Measurements from ENCODE around the gene HAO1.
"Not testable (repeated sequence)": the region's sequence is repeated elsewhere in the genome, so short reads cannot be mapped to it uniquely, and the experiment has no call there.

HAO1 gene

DNA sequence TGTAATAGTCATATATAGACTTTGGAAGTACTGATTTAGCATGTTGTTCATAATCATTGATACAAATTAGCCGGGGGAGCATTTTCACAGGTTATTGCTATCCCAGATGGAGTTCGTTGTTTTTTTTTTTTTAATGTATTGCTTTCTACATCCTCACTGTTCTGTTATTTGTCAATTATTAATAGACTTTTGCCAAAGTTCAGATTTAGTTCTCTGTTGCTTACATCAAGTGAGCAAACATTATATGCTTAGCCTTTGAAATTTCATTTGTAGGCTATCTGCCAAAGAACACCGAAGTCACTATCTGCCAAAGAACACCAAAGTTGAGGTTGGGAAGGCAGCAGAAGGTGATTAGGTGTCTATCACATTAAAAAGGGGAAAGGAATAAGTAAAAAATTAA lies at the start of gene HAO1:
TSS of gene HAO1 (minus strand) at position 118 of the 400 bp plus-strand sequence. CDS start at position 82, 36 bp downstream.
- no peak for DNase-seq

DNA sequence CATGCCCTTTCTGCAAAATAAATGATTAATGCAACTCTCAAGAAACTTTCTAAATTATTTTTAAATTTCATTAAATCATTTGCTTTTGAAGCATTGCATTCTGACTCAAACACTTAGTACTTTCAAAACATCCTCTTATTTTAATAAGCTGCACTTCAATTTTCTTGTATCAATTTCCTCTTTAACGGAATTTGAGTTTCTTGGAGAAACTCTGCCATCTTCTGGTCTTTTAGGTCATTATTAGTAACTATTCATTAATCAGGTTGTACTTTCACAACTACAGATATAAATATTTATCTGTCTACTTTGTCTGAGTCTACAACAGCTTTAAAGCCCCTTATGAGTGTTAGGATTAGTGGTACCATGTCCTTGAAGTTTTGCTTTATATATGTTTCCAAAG lies 49.1 kb upstream of the HAO1 start:
- no peak for DNase-seq

DNA sequence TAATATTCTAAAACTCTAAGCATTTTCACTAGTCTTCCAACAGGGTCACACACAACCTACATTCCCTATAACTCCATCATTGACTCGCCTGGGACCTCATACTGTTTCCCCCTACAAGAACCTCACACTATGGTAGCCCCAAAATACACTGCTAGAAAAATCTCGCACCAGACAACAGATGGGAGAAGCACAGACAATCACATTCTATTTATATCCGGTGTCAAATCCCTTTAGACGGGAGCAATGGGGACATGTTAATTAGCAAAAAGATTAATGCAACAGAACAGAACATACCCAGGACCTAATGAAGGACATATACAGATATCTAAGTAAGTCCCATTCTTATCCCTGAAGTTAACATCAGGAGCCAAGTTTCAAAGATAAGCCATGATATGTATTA lies 45.7 kb upstream of the HAO1 start:
- DNase-seq = no peak

DNA sequence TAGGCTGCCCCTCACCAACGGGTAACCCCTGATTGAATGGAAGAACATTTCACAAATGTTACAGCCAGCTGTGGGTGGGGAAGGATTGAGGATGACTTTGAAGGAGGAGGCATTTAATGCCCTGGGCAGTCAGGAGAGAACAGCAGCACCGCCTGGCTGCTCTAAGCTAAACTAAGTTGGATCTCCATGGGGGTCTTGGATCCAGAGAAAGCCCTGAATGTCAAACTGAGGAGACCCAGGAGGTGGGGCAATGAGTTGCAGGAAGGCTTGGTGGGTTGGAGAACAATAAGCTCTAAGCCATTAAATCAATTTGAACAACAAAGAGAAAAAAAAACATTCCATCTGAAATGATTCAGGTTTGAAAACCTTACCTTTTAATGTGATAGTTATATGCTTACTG lies 43.9 kb upstream of the HAO1 start:
- no peak for DNase-seq

DNA sequence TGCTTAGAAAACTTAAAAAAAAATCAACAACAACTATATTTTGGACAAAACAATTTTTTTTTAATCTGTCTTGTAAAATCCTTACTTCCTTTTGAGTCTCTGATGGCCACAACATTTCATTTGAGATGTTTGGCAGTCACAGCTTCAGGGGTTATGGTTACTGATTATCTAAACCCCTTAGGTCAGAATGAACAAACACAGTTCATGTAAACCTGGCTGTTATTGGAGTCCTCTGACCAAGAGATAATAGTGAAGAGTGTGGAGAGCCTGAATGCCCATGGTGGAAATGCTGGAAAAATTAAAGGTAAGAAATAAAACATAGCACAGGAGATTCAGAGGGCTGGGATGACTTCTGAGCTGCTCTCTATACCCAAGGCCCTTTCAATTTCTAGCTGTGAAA lies 41.1 kb upstream of the HAO1 start:
- DNase-seq = no peak

DNA sequence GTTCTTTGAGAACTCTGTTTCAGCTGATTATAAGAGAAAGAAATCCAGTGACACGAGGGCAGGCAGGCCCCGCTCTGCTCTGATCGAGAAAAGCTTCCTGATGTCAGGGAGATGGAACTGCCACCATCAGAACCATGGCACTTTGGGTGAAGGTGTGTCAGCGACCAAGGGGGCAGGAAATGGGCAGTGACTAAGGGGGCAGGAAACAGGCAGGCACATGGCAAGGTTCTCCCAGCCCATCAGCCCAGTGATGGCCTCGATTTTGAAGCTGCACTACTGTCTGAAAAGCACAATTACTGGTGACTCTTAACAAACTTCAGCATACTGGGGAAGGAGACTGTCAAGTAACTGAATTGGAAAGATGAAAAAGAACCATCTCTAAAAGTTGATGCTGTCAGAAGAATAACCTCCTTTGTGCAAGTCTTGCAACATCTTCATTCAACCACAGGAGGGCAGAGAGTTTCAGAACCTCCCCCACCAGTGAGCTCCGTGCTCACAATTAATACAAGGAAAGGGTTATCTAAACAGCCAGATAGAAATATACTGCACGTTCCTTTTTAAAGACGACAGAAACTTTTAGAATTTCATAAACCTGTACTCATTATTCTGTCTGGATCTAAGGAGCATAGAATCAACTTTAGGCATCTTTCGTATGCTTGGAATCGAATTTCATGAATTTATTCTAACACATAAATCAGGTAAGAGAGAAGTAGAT lies 40.2 kb upstream of the HAO1 start:
- no peak for DNase-seq

DNA sequence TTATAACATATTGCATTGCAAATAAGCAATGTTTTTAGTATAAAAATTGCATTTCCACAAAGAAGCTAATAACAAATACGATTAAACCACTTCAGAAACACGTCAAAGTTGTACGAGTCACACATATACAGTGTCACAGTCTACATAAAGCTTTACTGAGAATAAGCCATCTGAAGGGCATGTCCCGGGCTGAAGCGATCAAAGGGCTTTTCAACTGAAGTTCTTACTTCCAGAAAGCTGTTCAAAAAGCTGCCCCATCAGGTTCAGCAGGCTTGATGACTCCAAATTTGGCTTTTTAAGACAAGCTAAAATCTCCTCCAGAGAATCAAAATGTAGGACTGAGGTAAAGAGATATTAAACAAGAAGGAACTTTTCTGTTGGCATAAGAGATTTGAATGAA lies 37.5 kb upstream of the HAO1 start:
- DNase-seq = no peak

DNA sequence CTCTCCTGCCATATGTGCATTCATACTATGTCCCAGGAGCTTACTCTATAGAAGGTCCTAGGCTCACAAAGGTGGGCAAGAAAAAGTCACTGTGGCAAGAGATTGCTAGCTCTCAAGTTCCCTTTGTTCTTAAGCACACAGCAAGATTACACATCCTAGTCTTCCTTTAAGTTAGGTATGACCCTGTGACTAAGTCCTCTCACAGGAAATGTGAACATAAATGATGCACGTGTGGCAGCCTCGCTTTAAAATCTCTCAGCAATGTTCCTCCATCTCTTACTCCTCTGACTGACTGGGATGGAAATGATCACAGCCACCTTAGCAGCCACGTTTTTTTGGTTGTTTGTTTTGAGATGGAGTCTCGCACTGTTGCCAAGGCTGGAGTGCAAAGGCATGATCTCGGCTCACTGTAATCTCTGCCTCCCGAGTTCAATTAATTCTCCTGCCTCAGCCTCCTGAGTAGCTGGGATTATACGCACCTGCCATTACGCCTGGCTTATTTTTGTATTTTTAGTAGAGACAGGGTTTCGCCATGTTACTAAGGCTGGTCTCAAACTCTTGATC lies 35.7 kb upstream of the HAO1 start:
- DNase-seq = no peak

DNA sequence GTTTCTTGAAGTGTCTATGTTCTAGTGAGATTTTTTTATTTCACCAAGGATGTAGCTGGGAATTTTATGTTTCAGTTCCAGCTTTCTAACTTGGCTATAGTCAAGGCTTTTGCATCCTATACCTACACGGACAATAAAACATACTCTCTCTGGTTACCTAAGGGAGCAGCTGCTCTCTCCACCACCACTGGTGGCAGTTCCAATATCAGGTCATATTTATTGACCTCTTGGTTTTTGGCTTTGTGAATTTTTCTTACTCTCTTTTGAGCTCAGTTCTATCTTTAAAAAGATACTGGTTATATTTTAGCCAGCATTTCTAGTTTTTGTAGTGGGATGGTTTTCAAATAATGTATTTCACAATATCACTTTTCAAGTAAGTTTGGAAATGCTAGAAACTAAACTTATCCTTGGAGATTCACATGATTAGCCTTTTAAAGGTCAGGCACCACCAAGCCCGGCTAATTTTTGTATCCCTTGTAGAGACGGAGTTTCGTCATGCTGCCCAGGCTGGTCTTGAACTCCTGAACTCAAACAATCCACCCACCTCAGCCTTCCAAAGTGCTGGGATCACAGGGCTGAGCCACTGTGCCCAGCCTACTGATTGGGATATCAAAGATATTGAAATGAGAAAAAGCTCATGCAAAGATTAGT lies 34.7 kb upstream of the HAO1 start:
- DNase-seq = no peak

DNA sequence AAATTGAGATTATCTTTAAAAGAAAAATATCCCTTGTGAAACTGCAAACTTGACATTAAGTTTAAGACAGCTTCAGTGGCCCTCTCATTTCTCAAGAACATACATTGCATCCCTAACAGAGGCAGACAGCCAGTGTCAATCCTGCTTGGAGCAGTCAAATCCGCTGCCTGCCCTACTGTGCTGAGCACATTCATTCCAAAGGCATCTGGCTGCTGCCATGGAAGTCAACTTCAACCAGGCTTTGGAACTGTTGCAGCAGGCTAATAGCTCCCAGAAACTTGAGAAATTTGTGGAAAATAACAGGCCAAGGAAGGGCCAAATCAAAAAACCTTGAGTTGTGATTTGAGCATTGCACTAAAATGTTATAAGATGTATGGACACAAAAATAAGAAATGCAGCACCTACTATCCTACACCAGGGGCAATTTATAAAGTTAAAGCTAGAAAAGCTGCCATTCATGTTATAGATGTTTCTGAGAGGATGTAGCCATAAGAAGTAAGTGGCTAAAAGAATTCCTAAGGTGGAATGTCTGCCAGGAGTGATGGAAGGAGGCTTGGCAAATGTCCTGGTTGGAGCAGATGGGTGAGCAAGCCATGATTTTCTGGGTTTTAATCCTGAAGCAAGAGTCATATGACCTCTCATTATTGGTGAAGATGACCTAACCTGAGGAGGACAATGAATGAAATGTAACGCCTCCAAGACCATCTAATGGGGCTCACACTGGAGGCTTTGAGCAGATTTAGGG lies 31.4 kb upstream of the HAO1 start:
- DNase-seq = no peak

DNA sequence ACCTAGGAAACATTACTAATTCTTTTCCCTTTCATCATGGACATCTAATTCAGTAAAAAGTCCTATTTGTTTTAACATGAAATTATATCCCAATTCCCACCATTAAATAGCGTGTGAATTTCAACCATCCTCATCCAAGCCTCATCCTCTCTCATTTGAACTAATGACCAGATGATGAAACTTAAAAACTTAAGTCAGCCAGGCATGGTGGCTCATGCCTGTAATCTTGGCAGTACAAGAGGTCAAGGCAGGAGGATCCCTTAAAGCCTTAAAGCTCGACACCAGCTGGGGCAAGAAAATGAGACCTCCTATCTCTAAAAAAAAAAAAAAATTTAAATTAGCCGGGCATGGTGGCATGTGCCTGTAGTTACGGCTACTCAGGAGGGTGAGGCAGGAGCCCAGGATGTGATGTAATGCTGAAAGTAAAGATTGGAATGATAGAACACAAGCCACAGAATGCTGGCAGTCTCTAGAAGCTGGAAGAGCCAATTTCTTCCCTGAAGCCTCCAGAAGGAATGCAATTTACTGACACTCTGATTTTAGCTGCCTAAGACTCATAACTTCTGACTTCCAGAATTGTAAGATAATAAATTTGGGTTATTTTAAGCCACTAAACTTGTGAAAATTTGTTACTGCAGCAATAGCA lies 27.1 kb upstream of the HAO1 start:
- DNase-seq = no peak

DNA sequence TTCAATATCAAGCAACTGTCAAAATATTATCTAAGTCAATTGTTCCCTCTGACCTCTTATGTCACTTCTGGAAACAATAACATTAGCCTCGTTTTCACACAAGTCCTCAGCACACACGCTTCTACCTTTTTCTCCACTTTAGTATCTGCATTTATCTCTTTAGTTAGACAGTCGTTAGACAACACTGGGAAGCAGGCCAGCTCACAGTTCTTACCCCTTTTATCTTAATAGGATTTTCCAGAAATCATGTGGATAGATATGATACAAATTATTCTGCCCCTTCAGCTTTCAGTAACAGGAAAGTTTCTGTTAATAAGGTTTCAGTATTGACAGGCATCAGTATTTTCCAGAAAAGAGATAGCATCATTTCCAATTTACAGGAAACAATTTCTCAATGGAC lies 25.9 kb upstream of the HAO1 start:
- DNase-seq = no peak

DNA sequence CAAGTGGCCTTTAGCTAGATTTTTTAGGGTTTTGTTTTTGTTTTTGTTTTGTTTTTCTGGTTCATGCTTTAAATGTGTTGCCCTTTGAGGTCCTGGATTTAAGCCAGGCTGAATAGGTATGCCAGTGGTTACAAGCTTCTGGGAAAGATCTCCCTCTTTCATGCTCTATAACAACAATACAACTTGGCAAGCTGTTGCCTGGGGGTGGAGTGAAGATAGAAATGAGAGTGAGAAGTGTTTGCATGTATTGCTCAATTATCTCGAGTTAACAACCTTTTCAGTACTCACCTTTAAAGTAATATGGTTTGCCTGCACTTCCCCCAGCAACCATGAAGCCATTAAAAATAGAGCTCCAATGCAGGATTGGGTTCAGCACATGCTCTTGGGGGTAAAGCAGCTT lies 19.2 kb upstream of the HAO1 start:
- no peak for DNase-seq

DNA sequence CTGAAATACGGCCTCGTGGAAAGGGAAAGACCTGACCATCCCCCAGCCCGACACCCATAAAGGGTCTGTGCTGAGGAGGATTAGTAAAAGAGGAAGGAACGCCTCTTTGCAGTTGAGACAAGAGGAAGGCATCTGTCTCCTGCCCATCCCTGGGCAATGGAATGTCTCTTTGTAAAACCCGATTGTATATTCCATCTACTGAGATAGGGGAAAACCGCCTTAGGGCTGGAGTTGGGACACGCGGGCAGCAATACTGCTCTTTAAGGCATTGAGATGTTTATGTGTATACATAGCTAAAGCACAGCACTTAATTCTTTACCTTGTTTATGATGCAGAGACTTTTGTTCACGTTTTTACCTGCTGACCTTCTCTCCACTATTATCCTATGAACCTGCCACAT lies 16.3 kb upstream of the HAO1 start:
- DNase-seq = not testable (repeated sequence)

DNA sequence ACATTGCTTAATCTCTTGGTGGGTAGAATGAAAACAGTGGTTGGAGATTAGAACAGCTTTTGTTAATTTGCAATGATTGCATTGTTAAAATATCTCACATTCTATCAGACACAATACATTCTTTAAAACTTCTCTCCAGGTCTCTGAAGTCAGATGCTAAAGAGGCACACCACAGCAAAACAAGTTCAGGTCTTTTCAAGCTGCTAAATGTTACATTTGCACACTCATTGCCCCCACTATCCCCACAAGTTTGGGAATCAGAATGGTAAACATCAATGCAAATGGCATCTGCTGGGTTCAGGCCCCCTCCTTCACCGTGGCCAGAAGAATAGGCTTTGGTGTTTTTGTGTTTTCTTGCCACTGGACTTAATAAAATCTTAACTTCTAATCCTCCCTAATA lies 10.1 kb upstream of the HAO1 start:
- DNase-seq = no peak

DNA sequence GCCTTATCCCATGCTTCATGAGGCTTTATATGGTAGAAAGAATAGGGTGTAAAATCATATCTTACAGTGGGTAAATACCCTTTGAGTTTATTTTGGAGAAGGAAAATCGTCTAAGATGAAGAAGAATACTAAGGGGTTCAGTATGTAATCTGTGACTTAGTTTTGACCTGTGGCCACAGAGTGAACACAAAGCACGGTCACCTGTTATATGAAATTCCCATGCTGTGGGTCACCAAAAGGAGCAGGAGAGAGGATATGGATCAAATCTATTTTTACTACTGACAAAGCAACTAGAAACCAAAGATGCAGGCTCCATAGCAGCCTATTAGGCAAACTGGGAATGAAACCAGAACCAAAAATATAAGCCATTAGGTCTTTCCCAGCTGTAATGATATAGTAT lies 3.6 kb upstream of the HAO1 start:
- DNase-seq = no peak

DNA sequence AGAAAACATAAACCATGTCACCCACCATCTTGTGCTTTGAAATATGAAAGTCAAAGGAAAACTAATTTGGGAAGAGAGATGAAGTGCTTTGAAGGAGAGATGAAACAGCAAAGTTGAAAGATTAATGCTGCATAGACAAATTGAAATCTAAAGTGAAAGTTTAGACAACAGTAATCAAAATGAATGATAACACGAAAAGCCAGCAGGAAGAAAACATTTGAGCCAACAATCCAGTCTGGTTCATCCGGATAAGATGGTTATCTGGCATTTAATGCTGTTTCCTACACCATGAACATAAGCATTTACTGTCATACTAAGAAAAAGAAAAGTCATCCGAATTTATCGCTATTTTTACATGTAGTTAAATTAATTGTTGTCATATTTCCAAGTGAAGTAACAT lies 595 bp downstream of the HAO1 start:
- no peak for DNase-seq

DNA sequence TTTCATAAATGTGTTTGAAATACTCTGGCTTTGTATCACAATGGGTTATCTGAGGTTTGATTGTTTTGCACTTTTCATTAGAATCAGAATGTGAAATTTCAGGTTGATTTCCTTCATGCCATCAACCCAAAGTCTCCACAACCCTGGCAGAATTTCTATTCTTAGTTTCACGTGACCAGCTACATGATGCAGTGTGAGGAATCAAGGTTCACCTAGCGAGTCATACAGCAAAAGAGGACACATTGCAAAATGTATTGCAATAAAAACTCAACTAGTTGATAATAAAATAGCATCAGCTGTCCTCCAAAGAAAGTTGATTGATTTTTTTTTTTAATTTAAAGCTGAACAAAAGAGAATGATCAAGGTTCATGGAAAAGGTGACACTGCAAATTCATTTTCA lies 2.2 kb downstream of the HAO1 start:
- DNase-seq = no peak

DNA sequence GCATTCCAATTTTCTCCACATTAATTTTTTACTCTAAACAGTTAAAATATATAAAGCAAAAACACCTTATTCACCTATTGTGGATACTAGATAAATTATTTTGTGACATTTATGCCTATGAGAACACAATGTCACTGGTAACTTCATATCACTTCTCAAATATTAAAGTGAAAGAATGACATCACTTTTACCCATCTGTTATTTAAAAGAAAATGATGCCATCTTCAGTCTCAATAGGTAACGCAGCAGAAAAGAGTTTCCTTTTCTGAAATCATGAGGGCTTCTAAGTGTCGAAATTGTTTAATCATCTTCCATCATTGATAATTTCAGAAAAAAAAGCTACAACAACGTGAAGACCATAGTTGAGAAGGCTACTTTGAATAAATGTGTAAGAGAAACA lies 2.9 kb downstream of the HAO1 start:
- no peak for DNase-seq

DNA sequence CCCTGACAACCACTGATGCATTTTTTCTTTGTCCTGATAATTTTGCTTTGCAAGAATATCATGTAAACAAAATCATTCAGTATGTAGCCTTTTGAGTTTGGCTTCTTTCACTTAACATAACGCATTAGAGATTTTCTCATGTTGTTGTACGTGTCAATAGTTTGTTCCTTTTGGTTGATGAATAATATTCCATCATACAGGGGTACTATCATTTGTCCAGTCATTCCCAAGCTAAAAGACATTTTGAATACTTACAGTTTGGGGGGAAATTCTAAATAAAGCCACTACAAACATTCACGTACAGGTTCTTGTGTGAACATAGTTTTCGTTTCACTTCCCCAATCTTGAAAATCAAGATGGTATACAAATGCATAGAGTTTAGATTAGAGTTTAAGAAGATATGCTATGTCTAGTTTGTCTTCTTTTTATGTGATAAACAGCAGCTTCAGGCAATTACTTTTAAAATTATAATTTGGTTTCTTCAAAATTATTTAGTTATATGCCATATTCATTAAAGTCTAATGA lies 5.2 kb downstream of the HAO1 start:
- DNase-seq = no peak

DNA sequence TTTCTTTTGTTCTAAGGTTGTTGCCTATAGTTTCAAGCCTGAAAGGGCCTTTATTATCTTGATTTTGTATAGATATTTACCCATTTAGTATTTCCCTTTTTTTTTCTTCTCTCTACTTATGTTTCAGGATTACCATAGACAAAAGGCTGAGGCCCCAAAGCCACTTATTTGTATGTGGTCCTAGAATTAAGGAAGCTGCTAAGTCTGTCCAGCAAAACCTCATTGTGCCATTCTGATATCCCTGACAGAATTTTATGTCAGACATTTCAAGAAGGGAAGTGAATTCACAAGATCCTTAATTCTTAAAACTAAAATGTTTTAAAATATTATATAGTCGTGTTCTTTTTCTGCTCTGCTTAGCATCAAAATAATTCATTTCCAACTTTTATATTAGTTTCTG lies 6.9 kb downstream of the HAO1 start:
- DNase-seq = no peak

DNA sequence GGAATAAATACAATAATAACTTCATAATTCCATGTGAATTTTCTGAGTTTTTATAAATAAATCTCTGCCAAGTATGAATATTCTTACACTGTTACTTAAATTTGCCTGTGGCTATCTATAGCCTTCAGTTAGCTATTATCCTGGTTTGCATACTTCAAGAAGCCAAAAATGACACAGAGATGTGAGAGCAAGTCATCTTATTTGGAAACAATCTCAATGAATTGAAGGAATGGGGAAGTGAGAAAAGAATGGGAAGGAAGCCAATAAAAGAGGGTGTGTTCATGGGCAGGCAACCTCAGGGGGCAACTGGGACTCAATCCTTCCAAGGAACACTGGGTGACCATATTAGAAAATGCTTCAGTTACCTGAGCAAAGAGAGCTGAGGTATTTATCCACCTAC lies 9.9 kb downstream of the HAO1 start:
- no peak for DNase-seq

DNA sequence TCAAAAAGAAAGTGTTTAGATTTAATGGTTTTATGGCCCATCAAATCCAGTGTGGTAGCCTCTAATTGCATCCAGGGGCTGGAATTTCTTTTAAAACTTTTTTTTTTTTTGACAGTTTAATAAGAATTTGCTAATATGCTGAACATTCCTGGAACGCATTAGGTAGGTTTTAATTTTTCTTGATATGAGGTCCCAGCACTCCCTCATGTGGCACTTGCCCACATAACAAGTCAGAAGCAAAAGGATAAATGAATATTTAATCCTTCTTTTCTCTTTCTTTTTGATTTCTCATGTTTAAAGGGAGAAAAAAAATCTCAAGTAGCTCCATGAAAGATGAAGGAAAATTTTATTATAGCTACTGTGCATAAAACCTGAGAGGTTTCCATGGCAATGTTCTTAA lies 13.5 kb downstream of the HAO1 start:
- no peak for DNase-seq
